Activated T-helper 17 cell treated with anti-CD3 and anti-CD28 coated beads, Interleukin-2, amount 50 U/mL, for 72 hours (primary cell): ENCODE data around the gene REEP5. TPM values are rescaled to one million over a fixed set of nuclear protein-coding genes. Genes with fewer than 3 reads are reported as not detected.
"Not testable (repeated sequence)": the region's sequence is repeated elsewhere in the genome, so short reads cannot be mapped to it uniquely, and the experiment has no call there.

Experiments
- ATAC-seq: fragments of 150-1000 bp; cut with Tn5 transposase; replicated peaks from 2 replicates; pipeline ENCODE4 v1.10.0; 2021; ENCODE audit warnings: mild to moderate bottlenecking, moderate library complexity
- H3K27ac Mint-ChIP-seq: one replicate; pipeline ENCODE4 v1.8.0; 2022; ENCODE audit warnings: mixed read lengths
- H3K27me3 Mint-ChIP-seq: one replicate; pipeline ENCODE4 v1.8.0; 2022; ENCODE audit warnings: mixed read lengths
- H3K36me3 Mint-ChIP-seq: one replicate; pipeline ENCODE4 v1.8.0; 2022; ENCODE audit warnings: low read depth, mild to moderate bottlenecking, mixed read lengths
- H3K4me1 Mint-ChIP-seq: one replicate; pipeline ENCODE4 v1.8.0; 2022; ENCODE audit warnings: mixed read lengths
- H3K4me3 Mint-ChIP-seq: one replicate; pipeline ENCODE4 v1.8.0; 2022; ENCODE audit warnings: mild to moderate bottlenecking, mixed read lengths
- H3K9me3 Mint-ChIP-seq: one replicate; pipeline ENCODE4 v1.8.0; 2022; ENCODE audit warnings: mixed read lengths
- total RNA-seq, 2 donors: library from RNA; stranded (reverse); gene quantifications; one replicate each; pipeline ENCODE4 v1.2.3, GENCODE V29; 2022

REEP5 gene
- total RNA-seq, 2 donors from 2014 or later, result 42.3 to 80.3 TPM

GRCh38 chr5:112919972-112920371 lies 2.1 kb downstream of the REEP5 start:
- H3K36me3 Mint-ChIP-seq, result peaks cover 60% of the 10 kb centered on the region
- peak overlapping the region; percentile 88 for H3K27ac Mint-ChIP-seq
- peak overlapping the region; percentile 76 for H3K4me3 Mint-ChIP-seq
- no peaks in the 10 kb centered on the region for H3K9me3 Mint-ChIP-seq
- no peaks in the 10 kb centered on the region for H3K27me3 Mint-ChIP-seq
- ATAC-seq, result peak; percentile 48
- peaks cover 56% of the 10 kb centered on the region for H3K4me1 Mint-ChIP-seq

- Mint-ChIP-seq H3K27me3 (no peaks in the 10 kb centered on the region), H3K36me3 (peaks cover 70% of the 10 kb centered on the region), H3K27ac (peak overlapping the region; percentile 29), H3K9me3 (no peaks in the 10 kb centered on the region), H3K4me3 (peak overlapping the region; percentile 27), H3K4me1 (peaks cover 57% of the 10 kb centered on the region)
- no peak for ATAC-seq
Measured at GRCh38 chr5:112918679-112919078, 3.3 kb downstream of the REEP5 start.

- ATAC-seq, result no peak
- peaks cover 54% of the 10 kb centered on the region for H3K4me1 Mint-ChIP-seq
- H3K4me3 Mint-ChIP-seq, result peak overlapping the region; percentile 27
- H3K27me3 Mint-ChIP-seq, result no peaks in the 10 kb centered on the region
- H3K36me3 Mint-ChIP-seq, result peaks cover 75% of the 10 kb centered on the region
- no peaks in the 10 kb centered on the region for H3K9me3 Mint-ChIP-seq
- peak overlapping the region; percentile 25 for H3K27ac Mint-ChIP-seq
Measured at GRCh38 chr5:112918136-112918535, 3.9 kb downstream of the REEP5 start.

GRCh38 chr5:112917453-112917995 lies 4.5 kb downstream of the REEP5 start:
- peaks cover 51% of the 10 kb centered on the region for H3K4me1 Mint-ChIP-seq
- H3K4me3 Mint-ChIP-seq, result peak overlapping the region; percentile 27
- peak overlapping the region; percentile 25 for H3K27ac Mint-ChIP-seq
- H3K27me3 Mint-ChIP-seq, result no peaks in the 10 kb centered on the region
- peaks cover 79% of the 10 kb centered on the region for H3K36me3 Mint-ChIP-seq
- ATAC-seq, result no peak
- no peaks in the 10 kb centered on the region for H3K9me3 Mint-ChIP-seq

- no peaks in the 10 kb centered on the region for H3K9me3 Mint-ChIP-seq
- H3K4me1 Mint-ChIP-seq, result peaks cover 56% of the 10 kb centered on the region
- ATAC-seq, result peak; percentile 39
- H3K27ac Mint-ChIP-seq, result peak overlapping the region; percentile 3
- peaks cover 89% of the 10 kb centered on the region for H3K36me3 Mint-ChIP-seq
- peak overlapping the region; percentile 27 for H3K4me3 Mint-ChIP-seq
- H3K27me3 Mint-ChIP-seq, result no peaks in the 10 kb centered on the region
Measured at GRCh38 chr5:112915831-112916230, 6.2 kb downstream of the REEP5 start.

GRCh38 chr5:112914584-112914983 lies 7.4 kb downstream of the REEP5 start:
- no peaks in the 10 kb centered on the region for H3K27me3 Mint-ChIP-seq
- no peaks in the 10 kb centered on the region for H3K9me3 Mint-ChIP-seq
- ATAC-seq, result peak; percentile 61
- H3K4me1 Mint-ChIP-seq, result peaks cover 54% of the 10 kb centered on the region
- peak overlapping the region; percentile 32 for H3K27ac Mint-ChIP-seq
- peaks cover 91% of the 10 kb centered on the region for H3K36me3 Mint-ChIP-seq
- H3K4me3 Mint-ChIP-seq, result no peak overlapping the region

GRCh38 chr5:112910529-112910928 lies 11.5 kb downstream of the REEP5 start:
- Mint-ChIP-seq H3K36me3 (peaks cover 82% of the 10 kb centered on the region), H3K9me3 (no peaks in the 10 kb centered on the region), H3K27ac (no peak overlapping the region), H3K27me3 (no peaks in the 10 kb centered on the region), H3K4me1 (peaks cover 28% of the 10 kb centered on the region), H3K4me3 (no peak overlapping the region)
- ATAC-seq, result no peak

- peaks cover 21% of the 10 kb centered on the region for H3K4me1 Mint-ChIP-seq
- peaks cover 73% of the 10 kb centered on the region for H3K36me3 Mint-ChIP-seq
- no peaks in the 10 kb centered on the region for H3K27me3 Mint-ChIP-seq
- ATAC-seq, result no peak
- H3K9me3 Mint-ChIP-seq, result no peaks in the 10 kb centered on the region
- H3K27ac Mint-ChIP-seq, result no peak overlapping the region
- no peak overlapping the region for H3K4me3 Mint-ChIP-seq
Measured at GRCh38 chr5:112908854-112909253, 13.2 kb downstream of the REEP5 start.

- H3K4me3 Mint-ChIP-seq, result no peak overlapping the region
- H3K9me3 Mint-ChIP-seq, result no peaks in the 10 kb centered on the region
- peaks cover 80% of the 10 kb centered on the region for H3K36me3 Mint-ChIP-seq
- no peaks in the 10 kb centered on the region for H3K27me3 Mint-ChIP-seq
- no peak for ATAC-seq
- peaks cover 20% of the 10 kb centered on the region for H3K4me1 Mint-ChIP-seq
- H3K27ac Mint-ChIP-seq, result peak overlapping the region; percentile 23
Measured at GRCh38 chr5:112907166-112907631, 14.8 kb downstream of the REEP5 start.

- Mint-ChIP-seq H3K4me1 (peaks cover 20% of the 10 kb centered on the region), H3K36me3 (peaks cover 80% of the 10 kb centered on the region), H3K27ac (peak overlapping the region; percentile 23), H3K4me3 (no peak overlapping the region), H3K27me3 (no peaks in the 10 kb centered on the region), H3K9me3 (no peaks in the 10 kb centered on the region)
- no peak for ATAC-seq
Measured at GRCh38 chr5:112906637-112907036, 15.4 kb downstream of the REEP5 start.

- Mint-ChIP-seq H3K36me3 (peaks cover 80% of the 10 kb centered on the region), H3K4me1 (peaks cover 11% of the 10 kb centered on the region)
- H3K27ac Mint-ChIP-seq, ATAC-seq, H3K9me3 Mint-ChIP-seq, H3K4me3 Mint-ChIP-seq, H3K27me3 Mint-ChIP-seq: not testable (repeated sequence)
Measured at GRCh38 chr5:112904996-112905395, 17.0 kb downstream of the REEP5 start.

- no peak overlapping the region for H3K27ac Mint-ChIP-seq
- H3K4me1 Mint-ChIP-seq, result peaks cover 11% of the 10 kb centered on the region
- H3K4me3 Mint-ChIP-seq, result no peak overlapping the region
- H3K27me3 Mint-ChIP-seq, result no peaks in the 10 kb centered on the region
- peaks cover 80% of the 10 kb centered on the region for H3K36me3 Mint-ChIP-seq
- no peaks in the 10 kb centered on the region for H3K9me3 Mint-ChIP-seq
- ATAC-seq, result no peak
Measured at GRCh38 chr5:112902561-112902960, 19.5 kb downstream of the REEP5 start.

GRCh38 chr5:112895682-112896081 lies 26.3 kb downstream of the REEP5 start:
- H3K27ac Mint-ChIP-seq, result peak overlapping the region; percentile 70
- H3K36me3 Mint-ChIP-seq, result peaks cover 85% of the 10 kb centered on the region
- ATAC-seq, result no peak
- no peaks in the 10 kb centered on the region for H3K9me3 Mint-ChIP-seq
- H3K4me1 Mint-ChIP-seq, result peaks cover 17% of the 10 kb centered on the region
- H3K27me3 Mint-ChIP-seq, result no peaks in the 10 kb centered on the region
- no peak overlapping the region for H3K4me3 Mint-ChIP-seq

GRCh38 chr5:112892776-112893175 lies 29.3 kb downstream of the REEP5 start:
- Mint-ChIP-seq H3K36me3 (peaks cover 66% of the 10 kb centered on the region), H3K4me1 (peaks cover 21% of the 10 kb centered on the region), H3K27me3 (no peaks in the 10 kb centered on the region), H3K27ac (no peak overlapping the region), H3K4me3 (no peak overlapping the region), H3K9me3 (no peaks in the 10 kb centered on the region)
- ATAC-seq, result no peak

- not testable (repeated sequence) for H3K4me3 Mint-ChIP-seq, ATAC-seq, H3K9me3 Mint-ChIP-seq, H3K27me3 Mint-ChIP-seq
- peak overlapping the region; percentile 9 for H3K27ac Mint-ChIP-seq
- peaks cover 22% of the 10 kb centered on the region for H3K4me1 Mint-ChIP-seq
- peaks cover 59% of the 10 kb centered on the region for H3K36me3 Mint-ChIP-seq
Measured at GRCh38 chr5:112892066-112892465, 30.0 kb downstream of the REEP5 start.
